HCT116 (cell line): Measurements from ENCODE around the gene CAMK1D.

Experiments
- ATF3 ChIP-seq: IDR thresholded peaks from 2 replicates; pipeline ENCODE4 v1.6.1; 2012
- CTCF ChIP-seq, 3 experiments: fragments of 200-600 bp in 1 of 3; sonication (generic) in 1 of 3; IDR thresholded peaks in 2 of 3; conservative IDR thresholded peaks in 1 of 3; 2 replicates each; pipeline ENCODE4 v1.5.1; 2012 to 2017; ENCODE audit warnings: low read depth in 2 of 3, low read length in 2 of 3, antibody characterized with exemption in 1 of 3, borderline replicate concordance in 1 of 3, control low read depth in 1 of 3, mild to moderate bottlenecking in 1 of 3, mixed read lengths in 1 of 3, mixed run types in 1 of 3, moderate library complexity in 1 of 3; ENCODE audit not compliant: insufficient read depth in 1 of 3
- EZH2phosphoT487 ChIP-seq: fragments of 200-600 bp; IDR thresholded peaks from 2 replicates; pipeline ENCODE4 v1.6.1; 2018; ENCODE audit warnings: antibody characterized with exemption, borderline replicate concordance
- POLR2AphosphoS5 ChIP-seq: IDR thresholded peaks from 2 replicates; pipeline ENCODE4 v1.6.1; 2011; ENCODE audit warnings: mild to moderate bottlenecking, low read depth, low read length, moderate library complexity
- TCF7L2 ChIP-seq: IDR thresholded peaks from 2 replicates; pipeline ENCODE4 v1.7.0; 2011; ENCODE audit warnings: borderline replicate concordance, inconsistent platforms; ENCODE audit not compliant: insufficient read depth, insufficient read length; ENCODE audit errors: extremely low read depth

GRCh38 chr10:12730809-12731519 lies 381.6 kb downstream of the CAMK1D start:
- TF ChIP-seq CTCF (IDR thresholded peaks at IDR 0.05 in 2 of 3, conservative IDR thresholded peaks at IDR 0.05 in 1 of 3; ENCODE audit: borderline replicate concordance in 1 of 3, insufficient read depth in 1 of 3, low read depth in 2 of 3, low read length in 2 of 3) (no peak), EZH2phosphoT487 (no peak), ATF3 (no peak), POLR2AphosphoS5 (no peak), TCF7L2 (no peak)
